Measurements from ENCODE around the gene IFNA14.
"Not testable (repeated sequence)": the region's sequence is repeated elsewhere in the genome, so short reads cannot be mapped to it uniquely, and the experiment has no call there.

Gene IFNA14

DNA sequence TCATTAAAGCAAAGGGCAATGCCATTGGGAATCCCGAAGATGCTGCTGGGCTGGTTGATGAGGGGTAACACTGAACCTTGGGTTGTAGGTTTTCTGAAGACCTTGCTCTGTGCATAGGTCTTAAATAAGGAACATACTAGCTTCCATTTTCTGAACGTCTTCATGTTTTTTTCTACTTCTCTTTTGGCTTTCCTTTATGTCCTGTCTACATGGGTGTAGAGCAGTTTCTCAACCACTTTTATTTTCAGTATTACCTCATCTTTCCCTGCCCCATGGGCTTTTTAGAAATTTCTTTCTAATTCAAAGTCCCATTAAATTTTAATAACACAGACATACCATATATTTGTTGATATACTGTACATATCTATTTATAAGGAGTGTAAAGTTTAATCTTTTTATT lies at the start of gene IFNA14:
Gene IFNA14, minus strand, starts transcription at position 95 of the 400 bp plus-strand sequence. Its CDS starts 70 bp downstream, at position 25.
- no peak for DNase-seq (ENCODE audit: low spot score)

DNA sequence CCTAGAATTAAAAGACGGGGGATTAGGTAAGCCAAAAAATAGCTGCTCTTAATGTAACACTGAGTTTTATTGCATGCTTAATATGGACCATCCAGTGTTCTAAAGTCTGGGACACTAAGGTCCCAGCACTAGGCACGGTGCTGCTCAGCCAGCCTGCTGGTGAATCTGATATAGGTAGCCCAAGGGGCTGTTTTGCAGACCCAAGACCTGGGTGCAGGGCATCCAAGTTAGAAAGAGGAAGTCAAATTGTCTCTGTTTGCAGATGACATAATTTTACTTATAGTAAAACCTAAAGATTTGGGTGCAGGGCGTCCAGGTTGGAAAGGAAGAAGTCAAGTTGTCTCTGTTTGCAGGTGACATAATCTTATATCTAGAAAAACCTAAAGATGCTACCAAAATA lies 47.5 kb upstream of the IFNA14 start:
- DNase-seq (ENCODE audit: low spot score), result no peak

DNA sequence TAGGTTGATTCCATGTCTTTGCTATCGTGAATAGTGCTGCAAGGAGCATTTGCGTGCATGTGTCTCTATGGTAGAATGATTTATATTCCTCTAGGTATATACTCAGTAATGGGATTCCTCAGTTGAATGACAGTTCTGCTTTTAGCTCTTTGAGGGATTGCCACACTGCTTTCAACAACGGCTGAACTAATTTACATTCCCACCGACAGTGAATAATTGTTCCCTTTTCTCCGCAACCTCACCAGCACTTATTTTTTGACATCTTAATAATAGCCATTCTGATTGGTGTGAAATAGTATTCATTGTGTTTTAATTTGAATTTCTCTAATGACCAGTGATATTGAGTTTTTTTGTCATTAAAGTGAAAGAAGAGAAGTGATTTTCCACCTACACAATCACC lies 46.9 kb upstream of the IFNA14 start:
- no peak for DNase-seq (ENCODE audit: low spot score)

DNA sequence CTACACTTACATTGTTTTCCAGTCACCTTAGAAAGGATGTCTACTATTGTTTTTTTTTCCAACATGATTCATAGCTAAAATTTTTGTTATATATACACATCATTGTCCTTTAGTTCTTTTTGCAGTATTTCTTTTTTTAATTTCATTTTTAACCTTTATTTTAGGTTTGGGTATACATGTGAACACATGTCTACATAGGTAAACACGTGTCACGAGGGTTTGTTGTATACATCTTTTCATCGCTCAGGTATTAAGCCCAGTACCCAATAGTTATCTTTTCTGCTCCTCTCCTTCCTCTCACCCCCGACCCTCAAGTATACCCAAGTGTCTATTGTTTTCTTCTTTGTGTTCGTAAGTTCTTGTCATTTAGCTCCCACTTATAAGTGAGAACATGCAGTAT lies 46.3 kb upstream of the IFNA14 start:
- no peak for DNase-seq (ENCODE audit: low spot score)

DNA sequence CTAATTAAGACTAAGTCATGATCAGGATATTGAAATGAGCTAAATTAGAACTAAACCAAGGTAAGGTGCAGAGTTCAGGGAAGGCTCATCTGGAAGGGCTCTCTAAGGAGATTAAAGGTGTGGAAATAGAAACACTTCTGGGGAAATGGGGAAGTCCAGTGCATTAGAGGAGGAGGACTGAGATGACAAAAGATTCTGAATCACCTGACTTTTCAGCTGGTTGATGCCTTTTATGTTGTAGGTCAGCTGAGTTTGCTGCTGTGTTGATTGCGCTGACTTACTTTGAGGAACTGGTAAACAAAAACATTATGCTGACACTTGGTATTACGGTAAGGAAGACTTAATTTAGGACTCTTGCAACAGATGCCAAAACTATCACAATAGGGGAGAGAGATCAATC lies 41.5 kb upstream of the IFNA14 start:
- no peak for DNase-seq (ENCODE audit: low spot score)

DNA sequence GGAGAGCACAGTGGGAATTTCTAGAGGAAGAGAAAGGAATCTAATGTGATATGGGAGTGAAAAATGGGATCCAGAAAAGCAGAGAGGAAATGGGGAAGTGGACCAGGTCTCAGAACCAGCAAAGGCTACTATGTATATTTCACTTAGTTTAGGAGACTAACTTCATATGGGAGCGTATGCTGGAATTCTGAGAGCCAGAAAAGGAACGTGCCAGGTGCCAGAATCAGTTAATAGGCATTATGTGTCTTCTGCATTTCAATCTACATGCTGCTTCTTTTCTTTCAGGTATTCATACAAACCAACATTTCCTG lies 28.5 kb upstream of the IFNA14 start:
- no peak for DNase-seq (ENCODE audit: low spot score)

DNA sequence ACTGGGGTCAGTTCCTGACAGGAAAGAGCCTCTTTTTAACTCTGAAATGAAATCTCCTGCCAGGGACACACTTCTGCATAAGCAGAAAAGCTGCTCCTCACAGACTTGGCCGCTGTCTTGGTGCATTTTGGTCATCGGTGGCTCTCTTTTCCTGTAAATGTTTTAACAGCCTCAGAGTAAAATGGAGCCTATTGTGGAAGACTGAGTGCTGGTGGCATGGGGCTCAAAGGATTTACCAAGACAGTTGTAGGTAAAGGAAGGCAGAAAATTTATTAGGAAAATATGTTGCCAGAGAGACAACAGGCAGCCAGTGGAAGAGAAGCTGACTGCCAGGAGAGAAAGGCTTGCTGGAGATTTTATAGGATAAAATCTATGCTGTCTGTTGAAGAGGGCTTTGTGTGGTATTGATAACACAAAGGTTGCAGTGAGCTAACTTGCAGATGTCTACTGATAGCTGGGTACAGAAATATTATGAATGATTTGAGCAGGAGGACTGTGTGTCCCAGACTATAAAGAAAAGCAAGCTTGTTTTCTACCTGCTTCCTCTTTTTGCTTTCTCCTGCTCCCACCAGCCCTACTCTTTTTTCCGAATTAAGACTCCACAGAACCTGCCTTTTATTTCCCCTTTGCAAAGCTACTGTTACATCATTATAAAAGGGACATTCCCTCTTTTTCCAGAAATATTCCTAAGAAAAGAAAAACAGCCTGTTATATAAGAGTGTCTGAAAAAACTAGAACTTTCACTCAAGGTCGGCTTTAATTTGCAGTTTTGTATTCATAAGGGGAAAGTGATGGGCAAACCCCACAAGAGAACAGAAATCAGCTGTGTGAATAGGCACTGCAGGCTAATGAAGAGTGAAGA lies 27.9 kb upstream of the IFNA14 start:
- no peak for DNase-seq (ENCODE audit: low spot score)

DNA sequence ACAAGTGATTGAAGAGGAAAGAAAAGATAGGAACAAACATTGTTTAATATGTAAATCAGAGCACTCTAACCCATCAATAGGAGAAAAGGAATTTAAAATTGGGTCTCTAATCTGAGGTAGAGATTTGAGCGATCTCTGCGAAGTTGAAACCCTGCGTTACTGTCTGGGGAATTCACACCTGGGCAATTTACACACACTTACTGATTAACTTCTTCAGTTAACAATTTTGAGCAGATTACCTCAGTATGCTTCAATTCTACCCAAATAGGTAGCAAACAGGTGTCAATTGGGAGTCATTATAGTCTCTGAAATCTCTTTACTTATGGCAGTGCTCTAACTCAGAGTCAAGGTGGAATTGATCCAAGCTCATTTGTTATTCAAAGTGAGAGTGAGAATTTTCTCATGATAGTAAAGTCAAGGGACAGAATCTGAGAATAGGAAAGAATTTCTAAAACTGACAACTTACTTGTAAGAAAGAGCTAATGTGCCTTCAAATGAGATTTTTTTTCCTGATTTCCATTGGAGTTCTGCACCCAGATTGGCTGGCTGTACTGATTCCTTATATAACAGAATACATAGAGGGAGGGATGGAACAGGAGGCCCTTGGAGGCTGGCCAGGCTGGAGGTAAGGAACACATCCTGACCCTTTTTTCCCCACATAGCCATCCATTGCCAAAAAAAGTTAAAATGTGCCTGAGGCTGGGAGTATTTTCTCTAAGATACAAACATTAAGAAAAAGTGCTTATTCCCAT lies 27.1 kb upstream of the IFNA14 start:
- DNase-seq (ENCODE audit: low spot score), result no peak

DNA sequence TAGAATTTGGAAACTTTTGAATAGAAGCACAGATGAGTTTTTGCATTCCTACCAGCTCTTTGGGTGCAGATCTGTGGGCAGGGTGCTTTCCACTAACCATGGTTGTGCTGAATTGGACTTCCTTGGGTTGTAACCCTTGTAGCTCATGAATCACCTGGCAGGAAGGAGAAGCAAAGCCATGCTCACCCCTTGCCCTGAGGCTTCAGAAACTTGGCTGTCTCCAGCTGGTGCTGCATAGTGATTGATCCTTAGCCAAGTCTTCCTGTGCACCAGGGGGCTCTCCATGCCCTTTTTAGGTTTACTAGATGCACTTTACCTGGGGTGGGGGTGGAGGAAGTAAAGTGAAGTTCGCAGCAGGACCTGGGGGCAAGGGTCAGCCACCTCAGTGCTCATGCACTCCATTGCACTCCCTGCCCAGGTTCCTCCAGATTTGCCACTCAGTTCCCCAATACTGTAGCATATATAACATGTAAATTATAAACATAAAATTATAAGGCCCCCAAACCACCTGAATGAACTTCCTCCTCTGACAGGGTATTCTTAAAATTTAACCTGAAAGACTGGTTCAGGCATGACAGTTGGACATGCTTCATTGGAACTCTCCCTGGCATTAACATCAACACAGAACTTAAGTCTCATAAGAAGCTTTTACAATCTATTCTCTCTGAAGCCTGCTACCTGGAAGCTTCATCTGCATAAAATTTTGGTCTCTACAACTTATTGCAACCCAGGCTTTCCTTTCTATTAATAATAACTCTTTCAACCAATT lies 25.8 kb upstream of the IFNA14 start:
- no peak for DNase-seq (ENCODE audit: low spot score)

DNA sequence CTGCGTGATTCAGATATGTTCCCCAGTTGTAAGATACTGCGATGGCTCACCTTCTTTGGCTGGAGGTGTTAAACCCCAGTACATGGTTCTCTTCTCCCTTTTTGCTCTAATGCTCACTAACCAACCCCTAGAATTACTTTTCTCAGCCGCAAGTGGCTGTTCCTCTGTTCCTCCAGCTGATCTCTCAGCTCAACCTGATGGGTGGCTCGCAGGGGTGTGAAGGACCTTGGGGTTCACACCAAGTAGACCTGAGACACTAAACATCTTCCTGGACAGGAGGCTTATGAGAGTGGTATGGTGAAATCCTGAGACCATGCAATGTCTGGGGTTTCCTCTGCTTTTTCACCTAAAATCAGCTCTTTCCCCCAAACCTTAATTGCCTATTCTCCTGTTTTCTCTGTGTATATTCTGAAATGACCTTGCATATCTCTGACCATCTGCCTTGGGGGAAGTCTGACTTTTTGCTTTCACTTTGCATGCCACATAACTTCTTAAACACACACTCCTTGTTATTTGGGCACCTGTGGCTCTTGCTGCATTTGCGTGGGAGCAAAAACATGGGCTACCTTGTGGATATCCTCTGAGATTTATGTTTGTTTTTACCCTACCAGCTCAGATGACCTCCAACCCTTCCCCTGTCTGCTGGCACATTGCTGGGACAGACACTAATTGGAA lies 15.9 kb upstream of the IFNA14 start:
- DNase-seq (ENCODE audit: low spot score), result no peak

DNA sequence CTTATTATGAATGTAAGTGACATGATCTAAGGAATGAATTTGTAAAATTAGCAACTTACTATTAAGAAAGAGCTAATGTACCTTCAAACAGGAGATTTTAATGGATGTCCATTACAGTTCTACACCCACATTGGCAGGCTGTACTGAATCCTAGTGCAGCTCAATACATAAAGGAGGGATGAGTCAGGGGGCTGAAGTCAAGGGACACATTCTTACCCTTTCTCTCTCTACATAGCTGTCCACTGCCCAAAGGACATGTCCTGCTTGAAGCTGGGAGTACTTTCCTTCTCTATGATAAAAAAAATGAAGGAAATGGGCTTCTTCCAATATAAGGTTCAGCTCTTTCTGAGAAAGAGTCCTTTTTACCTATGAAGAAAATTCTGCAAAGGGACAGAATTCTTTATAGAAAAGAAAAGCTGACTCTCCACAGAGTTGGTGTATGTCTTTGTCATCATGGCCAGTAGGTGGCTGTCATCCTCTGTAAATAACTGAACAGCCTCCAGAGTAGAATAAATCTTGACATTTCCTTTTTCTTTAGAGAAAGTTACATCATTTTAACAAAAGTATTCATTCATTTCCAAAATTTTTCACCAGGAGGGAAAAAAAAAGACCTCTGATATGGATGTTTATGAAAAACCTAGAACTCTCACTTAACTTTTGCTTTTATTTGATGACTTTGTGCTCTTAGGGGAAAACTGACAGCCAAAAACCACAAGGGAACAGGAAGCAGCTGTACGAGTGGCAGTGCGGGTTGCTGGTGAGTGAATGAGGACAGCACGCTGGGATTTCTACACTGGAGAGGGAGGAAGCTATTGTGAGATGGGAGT lies 13.1 kb upstream of the IFNA14 start:
- no peak for DNase-seq (ENCODE audit: low spot score)

DNA sequence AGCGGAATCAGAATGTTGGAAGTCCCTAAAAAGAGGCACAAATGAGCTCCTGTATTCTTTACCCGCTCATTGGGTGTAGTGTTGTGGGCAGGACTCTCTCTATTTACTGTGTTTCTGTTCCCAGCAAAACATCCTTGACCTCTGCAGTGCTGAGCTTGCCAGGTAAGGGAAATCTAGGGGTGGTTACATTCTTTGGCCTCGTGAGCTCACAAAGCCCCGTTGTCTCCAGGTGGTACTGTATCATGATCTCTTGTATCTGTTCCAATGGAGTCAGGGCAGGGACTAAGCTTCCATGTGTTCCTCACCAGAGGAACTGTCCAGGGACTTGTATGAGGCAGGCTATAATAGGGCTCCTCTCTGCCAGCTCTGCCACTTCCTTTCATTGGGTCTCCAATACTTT lies 11.8 kb upstream of the IFNA14 start:
- DNase-seq (ENCODE audit: low spot score), result no peak

DNA sequence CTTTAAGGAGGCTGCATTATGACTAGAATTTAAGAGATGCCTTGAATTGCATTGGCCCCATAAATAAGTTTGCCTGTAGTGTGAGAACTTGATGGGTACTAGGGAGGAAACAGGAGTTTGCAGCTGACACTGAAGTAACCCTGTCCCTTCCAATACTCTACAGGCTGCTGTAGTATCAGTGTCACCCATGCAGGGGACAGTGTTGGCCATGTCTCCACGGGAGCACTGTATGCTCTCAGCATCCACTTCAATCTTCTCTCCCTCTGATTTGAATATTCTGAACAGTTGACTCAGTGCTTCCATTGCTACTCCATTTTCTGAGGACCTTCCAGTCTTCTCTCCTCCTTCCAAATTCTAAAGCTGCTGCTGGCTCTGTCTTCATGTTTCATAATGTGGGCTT lies 11.4 kb upstream of the IFNA14 start:
- DNase-seq (ENCODE audit: low spot score), result no peak

DNA sequence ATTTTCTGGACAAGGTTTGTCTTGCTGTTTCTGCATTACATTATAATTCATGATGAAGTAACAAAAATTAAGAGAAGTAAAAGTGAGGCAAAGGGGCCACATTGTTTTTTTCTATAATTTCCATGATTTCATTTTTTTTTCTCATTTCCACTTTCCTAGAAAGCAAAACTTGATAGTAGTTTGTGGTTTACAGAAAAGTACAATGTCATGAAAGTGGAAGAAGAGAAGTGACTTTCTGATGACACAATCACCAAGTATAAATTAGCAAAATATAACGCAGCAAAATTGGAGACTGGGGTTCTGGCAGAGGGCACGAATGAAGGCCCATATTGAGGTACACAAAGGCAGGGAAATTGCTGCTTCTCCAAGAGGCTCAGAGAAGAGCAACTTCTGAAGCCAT lies 5.0 kb upstream of the IFNA14 start:
- no peak for DNase-seq (ENCODE audit: low spot score)

DNA sequence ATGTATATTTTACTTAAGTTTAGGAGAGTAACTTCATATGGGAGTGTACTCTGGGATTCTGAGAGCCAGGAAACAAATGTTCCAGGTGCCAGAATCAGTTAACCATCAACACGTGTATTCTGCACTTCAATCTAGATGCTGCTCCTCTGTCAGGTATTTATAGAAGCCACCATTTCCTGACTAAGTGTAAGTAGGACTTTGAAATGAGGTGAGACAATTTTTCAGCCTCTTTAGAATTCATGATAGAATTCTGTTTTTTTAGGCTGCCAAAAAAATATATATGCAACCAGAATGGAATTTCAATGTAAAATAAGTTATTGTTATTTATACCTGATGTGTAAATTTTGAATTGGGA lies 3.5 kb downstream of the IFNA14 start:
- DNase-seq (ENCODE audit: low spot score), result not testable (repeated sequence)

DNA sequence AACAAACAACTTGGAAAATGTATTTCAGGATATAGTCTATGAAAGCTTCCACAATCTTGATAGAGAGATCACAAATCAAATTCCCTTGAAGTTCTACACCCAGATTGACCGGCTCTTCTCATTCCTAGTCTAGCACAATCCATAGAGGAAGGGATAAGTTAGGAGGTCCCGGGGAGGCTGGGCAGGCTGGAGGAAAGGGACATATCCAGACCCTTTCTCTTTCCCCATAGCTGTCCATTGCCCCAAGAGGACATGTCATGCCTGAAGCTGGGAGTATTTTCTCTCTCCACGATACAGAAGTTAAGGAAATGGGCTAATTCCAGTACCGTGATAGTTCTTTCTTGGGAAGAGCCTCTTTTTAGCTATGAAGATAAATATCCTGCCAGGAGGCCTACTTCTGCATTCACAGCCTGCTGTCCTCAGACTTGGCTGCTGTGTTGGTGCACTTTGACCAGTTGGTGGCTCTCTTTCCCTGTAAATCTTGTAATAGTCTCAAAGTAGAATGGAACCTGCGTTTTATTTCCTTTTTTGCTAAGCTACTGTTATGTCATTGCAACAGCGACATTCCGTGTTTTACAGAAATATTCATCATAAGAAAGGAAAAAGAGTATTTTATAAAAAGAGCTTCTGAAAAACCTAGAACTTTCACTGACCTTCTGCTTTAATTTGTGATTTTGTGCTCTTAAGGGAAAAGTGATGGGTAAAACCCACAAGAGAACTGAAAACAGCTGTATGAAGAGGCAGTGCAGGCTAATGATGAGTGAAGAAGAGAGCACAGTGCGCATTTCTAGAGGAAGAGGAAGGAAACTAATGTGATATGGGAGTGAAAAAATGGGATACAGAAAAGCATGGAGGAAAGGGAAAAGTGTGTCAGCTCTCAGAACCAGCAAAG lies 4.1 kb downstream of the IFNA14 start:
- not testable (repeated sequence) for DNase-seq (ENCODE audit: low spot score)

DNA sequence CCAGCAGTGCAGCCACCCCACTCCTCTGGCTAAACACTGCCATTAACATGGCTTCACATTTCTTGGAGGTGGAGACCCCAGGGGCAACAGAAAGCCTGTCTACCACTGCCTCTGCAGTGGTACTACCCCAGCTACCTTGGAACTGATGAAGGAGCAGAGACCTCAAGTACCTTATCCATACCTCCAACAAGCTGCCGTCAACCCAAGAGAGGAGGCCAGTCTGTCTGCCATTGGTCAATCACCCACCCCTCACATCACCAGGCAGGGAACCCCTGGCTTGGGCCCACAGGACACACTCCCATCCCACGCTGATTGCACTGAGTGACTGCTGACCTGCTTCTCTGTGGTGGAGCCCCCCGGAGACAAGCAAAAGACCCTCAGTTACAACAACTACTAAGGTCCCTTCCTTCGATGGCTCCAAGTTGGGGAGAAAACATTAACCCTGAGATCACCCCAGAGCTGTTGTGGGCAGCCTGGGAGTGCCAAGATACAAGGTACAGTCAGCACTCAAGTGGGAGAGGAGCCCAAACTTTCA lies 5.6 kb downstream of the IFNA14 start:
- no peak for DNase-seq (ENCODE audit: low spot score)

DNA sequence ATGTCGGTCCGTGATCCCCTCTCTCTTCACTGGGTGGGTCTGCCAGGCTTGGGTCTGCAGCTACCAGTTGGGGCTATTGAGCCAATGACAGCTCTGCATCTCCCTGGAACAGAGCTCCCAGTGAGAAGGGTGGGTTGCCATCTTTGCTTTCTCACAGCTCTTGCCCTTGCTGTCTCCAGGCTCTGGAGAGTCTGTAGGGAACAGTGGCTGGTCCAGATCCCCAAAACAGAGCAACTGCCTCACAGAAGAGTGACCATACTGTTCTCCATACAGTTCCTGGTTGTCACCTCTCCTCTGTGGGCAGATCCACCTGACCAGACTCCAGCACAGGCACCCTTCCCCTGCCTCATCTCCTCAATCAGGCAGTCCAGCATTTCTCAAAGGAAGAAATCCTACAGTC lies 6.5 kb downstream of the IFNA14 start:
- no peak for DNase-seq (ENCODE audit: low spot score)

DNA sequence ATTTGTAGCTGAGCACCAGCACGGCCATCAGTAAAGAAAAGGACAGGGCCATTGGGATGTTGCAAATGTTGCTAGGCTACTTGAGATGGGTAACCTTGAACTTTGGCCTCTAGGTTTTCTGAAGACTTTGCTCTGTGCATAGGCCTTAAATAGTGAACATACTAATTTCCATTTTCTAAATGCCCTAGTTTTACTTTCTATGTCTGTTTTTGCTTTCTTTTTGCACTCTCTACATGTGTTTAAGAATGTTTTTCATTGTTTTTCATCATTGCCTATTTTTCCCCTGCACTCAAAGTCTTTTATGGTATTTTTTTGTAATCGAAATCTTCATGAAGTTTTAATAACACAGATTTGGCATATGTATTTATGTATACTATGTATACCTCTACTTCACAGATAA lies 11.7 kb downstream of the IFNA14 start, which contains the start of gene IFNA17:
Gene IFNA17, minus strand, starts transcription at position 101 of the 400 bp plus-strand sequence. Its CDS starts 49 bp downstream, at position 52.
- DNase-seq (ENCODE audit: low spot score), result no peak

DNA sequence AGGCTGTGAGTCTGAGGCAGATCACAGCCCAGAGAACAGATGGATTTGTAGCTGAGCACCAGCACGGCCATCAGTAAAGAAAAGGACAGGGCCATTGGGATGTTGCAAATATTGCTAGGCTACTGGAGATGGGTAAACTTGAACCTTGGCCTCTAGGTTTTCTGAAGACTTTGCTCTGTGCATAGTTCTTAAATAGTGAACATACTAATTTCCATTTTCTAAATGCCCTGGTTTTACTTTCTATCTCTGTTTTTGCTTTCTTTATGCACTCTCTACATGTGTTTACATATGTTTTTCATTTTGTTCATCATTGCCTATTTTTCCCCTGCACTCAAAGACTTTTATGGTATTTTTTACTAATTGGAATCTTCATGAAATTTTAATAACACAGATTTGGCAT lies 22.6 kb downstream of the IFNA14 start, which contains the start of gene IFNA16:
Gene IFNA16, minus strand, starts transcription at position 101 of the 400 bp plus-strand sequence. Its CDS starts 6 bp downstream, at position 95.
- DNase-seq (ENCODE audit: low spot score), result not testable (repeated sequence)
